HepG2 (cell line): ENCODE data around the gene WDR43. TPM values are rescaled to one million over a fixed set of nuclear protein-coding genes. Genes with fewer than 3 reads are reported as not detected.

Experiments
- DR1 ChIP-seq: sonication (generic); formaldehyde crosslinking; IDR thresholded peaks from 2 replicates; pipeline ENCODE4 v1.8.0; 2021; ENCODE audit warnings: mild to moderate bottlenecking, missing genetic modification reagents, inconsistent platforms
- KDM3A ChIP-seq: IDR thresholded peaks from 2 replicates; pipeline ENCODE4 v1.6.1; 2018; ENCODE audit warnings: low read depth, missing compliant biosample characterization
- RERE ChIP-seq: IDR thresholded peaks from 2 replicates; pipeline ENCODE4 v1.6.1; 2016; ENCODE audit warnings: low read depth, missing genetic modification reagents, missing compliant biosample characterization
- SALL2 ChIP-seq: sonication (generic); formaldehyde crosslinking; IDR thresholded peaks from 2 replicates; pipeline ENCODE4 v1.8.1; 2023; ENCODE audit warnings: mild to moderate bottlenecking, missing genetic modification reagents, inconsistent platforms
- SP4 ChIP-seq: sonication (generic); formaldehyde crosslinking; IDR thresholded peaks from 2 replicates; pipeline ENCODE4 v1.8.1; 2023; ENCODE audit warnings: mild to moderate bottlenecking, missing genetic modification reagents
- SRSF4 ChIP-seq: fragments of 200-400 bp; formaldehyde crosslinking; IDR thresholded peaks from one replicate; pipeline ENCODE4 v1.6.1; 2018; ENCODE audit warnings: mild to moderate bottlenecking, low read depth, low read length, moderate library complexity; ENCODE audit not compliant: poor library complexity, severe bottlenecking
- TGIF2 ChIP-seq: IDR thresholded peaks from 2 replicates; pipeline ENCODE4 v1.6.1; 2016; ENCODE audit warnings: control low read depth, missing compliant biosample characterization
- ZBTB44 ChIP-seq: sonication (generic); formaldehyde crosslinking; IDR thresholded peaks from 2 replicates; pipeline ENCODE4 v1.4.0; 2020; ENCODE audit warnings: missing genetic modification reagents
- ZKSCAN1 ChIP-seq: fragments of 150-350 bp; IDR thresholded peaks from 2 replicates; pipeline ENCODE4 v1.6.1; 2014; ENCODE audit warnings: low read length
- ZNF207 ChIP-seq: fragments of 450-650 bp; IDR thresholded peaks from 2 replicates; pipeline ENCODE4 v1.6.1; 2016; ENCODE audit warnings: antibody characterized with exemption, borderline replicate concordance
- ZNF510 ChIP-seq: sonication (generic); formaldehyde crosslinking; IDR thresholded peaks from 2 replicates; pipeline ENCODE4 v1.4.0; 2020; ENCODE audit warnings: low read depth, mild to moderate bottlenecking, missing genetic modification reagents
- polyA plus RNA-seq, 8 experiments: library from polyadenylated mRNA; depleted of rRNA in 3 of 8; stranded (reverse) in 7 of 8; unstranded in 1 of 8; fragments of >200 nt; fragmentation: Illumina TruSeq in 4 of 8; extraction: Trizol in 4 of 8; gene quantifications; 2 replicates each; pipeline versions ENCODE4 v1.2.1 to v1.2.3, GENCODE V29; 2011 to 2016; ENCODE audit warnings: low read depth in 4 of 8, missing spikeins in 1 of 8, mixed read lengths in 1 of 8; ENCODE audit not compliant: insufficient read depth in 1 of 8
- total RNA-seq, 5 experiments: library from RNA; depleted of rRNA; stranded (reverse); fragments of >200 nt; fragmentation: Illumina TruSeq; extraction: Trizol; gene quantifications; 2 replicates each; pipeline ENCODE4 v1.2.3, GENCODE V29; 2016; ENCODE audit warnings: low read depth in 1 of 5
- TF ChIP-seq, protein P1 (sequence below): sonication (generic); formaldehyde crosslinking; IDR thresholded peaks from 2 replicates; pipeline ENCODE4 v1.4.0; 2020; ENCODE audit warnings: missing genetic modification reagents, low read depth, mild to moderate bottlenecking, borderline replicate concordance
- TF ChIP-seq, protein P2 (sequence below): sonication (generic); formaldehyde crosslinking; conservative IDR thresholded peaks from 2 replicates; pipeline ENCODE4 v1.5.0; 2020; ENCODE audit warnings: missing genetic modification reagents
- TF ChIP-seq, protein P3 (sequence below): IDR thresholded peaks from 2 replicates; pipeline ENCODE4 v1.6.1; 2016; ENCODE audit warnings: missing compliant biosample characterization, missing genetic modification reagents, borderline replicate concordance

The WDR43 gene
- total and polyA plus RNA-seq, 2 of the 13 experiments (the other 11 are each of a cell fraction or from before 2014, with no cell fraction given) = 121 to 167 TPM

DNA sequence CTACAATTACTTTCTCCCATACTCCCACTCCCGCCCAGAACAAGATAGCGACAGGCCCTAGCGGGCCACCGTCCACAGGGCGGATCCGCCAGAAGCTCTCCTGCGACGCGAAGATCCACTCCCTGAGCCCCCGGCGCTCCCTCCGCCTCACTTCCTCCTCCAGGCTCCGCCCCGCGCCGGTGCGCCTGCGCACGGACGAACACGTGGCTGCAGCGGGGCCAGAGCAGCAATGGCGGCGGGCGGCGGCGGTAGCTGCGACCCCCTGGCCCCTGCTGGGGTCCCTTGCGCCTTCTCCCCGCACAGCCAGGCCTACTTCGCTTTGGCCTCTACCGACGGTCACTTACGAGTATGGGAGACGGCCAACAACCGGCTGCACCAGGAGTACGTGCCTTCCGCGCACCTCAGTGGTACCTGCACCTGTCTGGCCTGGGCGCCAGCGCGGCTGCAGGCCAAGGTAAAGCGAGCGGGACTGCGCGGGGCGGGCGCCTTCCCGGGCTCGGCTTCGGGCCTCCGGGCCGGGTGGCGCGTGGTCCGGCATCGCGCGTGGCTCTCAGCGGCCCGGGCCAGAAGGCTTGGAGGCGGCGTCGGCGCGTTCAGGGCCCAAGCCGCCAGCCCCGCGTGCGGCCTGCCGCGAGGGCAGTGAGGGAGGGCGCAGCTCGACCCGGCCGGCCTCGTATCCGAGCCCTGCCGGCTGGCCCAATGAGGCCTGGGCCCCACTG, at the start of gene WDR43 (continued):
- TF ChIP-seq RERE (CRISPR knock-in tag) (peak; percentile 57; the same call in 1 of the 2 replicates), SALL2 (CRISPR knock-in tag) (peak; percentile 74; the same call in 1 of the 2 replicates), KDM3A (CRISPR knock-in tag) (peak; percentile 82), SP4 (CRISPR knock-in tag) (peak; percentile 97), DR1 (CRISPR knock-in tag) (no peak; the same call in 1 of the 2 replicates), ZKSCAN1 (no peak), ZBTB44 (CRISPR knock-in tag) (0 out of 2 replicates have a peak, but pooled peaks have one; percentile 44), ZNF207 (no peak), TGIF2 (CRISPR knock-in tag) (peak; percentile 66; the same call in 1 of the 2 replicates), SRSF4 (no peak), ZNF510 (peak; percentile 61; the same call in 1 of the 2 replicates)
- TF ChIP-seq, protein P1, sequence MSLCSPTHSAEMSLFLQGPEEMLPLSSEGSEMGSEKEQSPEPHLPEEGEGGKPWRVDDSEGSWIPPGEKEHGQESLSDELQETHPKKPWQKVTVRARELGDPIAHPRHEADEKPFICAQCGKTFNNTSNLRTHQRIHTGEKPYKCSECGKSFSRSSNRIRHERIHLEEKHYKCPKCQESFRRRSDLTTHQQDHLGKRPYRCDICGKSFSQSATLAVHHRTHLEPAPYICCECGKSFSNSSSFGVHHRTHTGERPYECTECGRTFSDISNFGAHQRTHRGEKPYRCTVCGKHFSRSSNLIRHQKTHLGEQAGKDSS (CRISPR knock-in tag) = 0 out of 2 replicates have a peak, but pooled peaks have one; percentile 22
- TF ChIP-seq, protein P2, sequence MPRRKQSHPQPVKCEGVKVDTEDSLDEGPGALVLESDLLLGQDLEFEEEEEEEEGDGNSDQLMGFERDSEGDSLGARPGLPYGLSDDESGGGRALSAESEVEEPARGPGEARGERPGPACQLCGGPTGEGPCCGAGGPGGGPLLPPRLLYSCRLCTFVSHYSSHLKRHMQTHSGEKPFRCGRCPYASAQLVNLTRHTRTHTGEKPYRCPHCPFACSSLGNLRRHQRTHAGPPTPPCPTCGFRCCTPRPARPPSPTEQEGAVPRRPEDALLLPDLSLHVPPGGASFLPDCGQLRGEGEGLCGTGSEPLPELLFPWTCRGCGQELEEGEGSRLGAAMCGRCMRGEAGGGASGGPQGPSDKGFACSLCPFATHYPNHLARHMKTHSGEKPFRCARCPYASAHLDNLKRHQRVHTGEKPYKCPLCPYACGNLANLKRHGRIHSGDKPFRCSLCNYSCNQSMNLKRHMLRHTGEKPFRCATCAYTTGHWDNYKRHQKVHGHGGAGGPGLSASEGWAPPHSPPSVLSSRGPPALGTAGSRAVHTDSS (CRISPR knock-in tag) = 0 out of 2 replicates have a peak, but pooled peaks have one; percentile 32
- TF ChIP-seq, protein P3, sequence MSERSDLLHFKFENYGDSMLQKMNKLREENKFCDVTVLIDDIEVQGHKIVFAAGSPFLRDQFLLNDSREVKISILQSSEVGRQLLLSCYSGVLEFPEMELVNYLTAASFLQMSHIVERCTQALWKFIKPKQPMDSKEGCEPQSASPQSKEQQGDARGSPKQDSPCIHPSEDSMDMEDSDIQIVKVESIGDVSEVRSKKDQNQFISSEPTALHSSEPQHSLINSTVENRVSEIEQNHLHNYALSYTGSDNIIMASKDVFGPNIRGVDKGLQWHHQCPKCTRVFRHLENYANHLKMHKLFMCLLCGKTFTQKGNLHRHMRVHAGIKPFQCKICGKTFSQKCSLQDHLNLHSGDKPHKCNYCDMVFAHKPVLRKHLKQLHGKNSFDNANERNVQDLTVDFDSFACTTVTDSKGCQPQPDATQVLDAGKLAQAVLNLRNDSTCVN (CRISPR knock-in tag) = peak; percentile 82
